HG03095 (cell line): Measurements from ENCODE around the gene ZNF569.
"Not testable (repeated sequence)": the region's sequence is repeated elsewhere in the genome, so short reads cannot be mapped to it uniquely, and the experiment has no call there.

Experiments used
- ATAC-seq: cut with Tn5 transposase; IDR thresholded peaks from one replicate; pipeline ENCODE4 v1.9.1; 2021; ENCODE audit warnings: moderate library complexity; ENCODE audit not compliant: unreplicated experiment

Gene ZNF569

DNA sequence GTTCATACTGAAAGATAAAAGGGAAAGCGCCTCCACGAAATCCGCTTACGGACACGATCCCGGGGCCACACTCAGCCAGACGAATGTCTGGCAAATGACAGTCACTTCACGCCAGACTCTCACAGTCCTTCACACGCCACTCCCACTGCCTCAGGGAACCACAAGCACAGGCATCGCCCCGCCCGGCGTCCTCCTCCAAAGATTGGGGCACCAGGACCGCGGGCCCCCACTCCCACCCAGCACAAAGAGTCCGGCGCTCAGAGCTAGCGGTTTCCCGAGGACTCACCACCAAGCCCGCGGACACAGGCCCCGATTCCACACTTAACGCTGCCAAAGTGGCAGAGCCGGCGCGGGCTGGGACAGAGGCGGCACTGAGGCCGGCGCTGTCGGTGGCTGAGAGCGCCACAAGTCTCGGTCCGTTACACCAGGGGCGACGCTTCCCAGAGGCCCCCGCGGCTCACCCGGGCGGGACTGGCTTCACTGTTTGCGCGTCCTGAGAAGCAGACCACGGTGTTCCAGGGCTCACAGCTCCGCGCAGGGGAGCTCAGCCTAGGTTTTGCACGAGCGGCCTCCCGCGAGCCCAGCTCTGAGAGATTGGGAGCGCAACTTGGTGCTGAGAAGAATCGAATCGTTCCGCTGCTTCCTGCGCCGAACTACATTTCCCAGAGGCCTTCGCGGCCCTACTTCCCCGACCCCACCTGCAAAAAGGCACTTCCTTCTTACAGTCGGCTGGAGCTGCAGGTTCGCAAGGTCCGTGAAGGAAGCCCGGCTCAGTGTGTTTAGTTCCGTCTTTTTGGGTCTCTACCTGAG is at the start of gene ZNF569:
ZNF569 (minus strand) TSS at position 647 of the 810 bp plus-strand sequence. CDS start 22,523 bp downstream, outside the sequence.
- peak; percentile 55 for ATAC-seq

DNA sequence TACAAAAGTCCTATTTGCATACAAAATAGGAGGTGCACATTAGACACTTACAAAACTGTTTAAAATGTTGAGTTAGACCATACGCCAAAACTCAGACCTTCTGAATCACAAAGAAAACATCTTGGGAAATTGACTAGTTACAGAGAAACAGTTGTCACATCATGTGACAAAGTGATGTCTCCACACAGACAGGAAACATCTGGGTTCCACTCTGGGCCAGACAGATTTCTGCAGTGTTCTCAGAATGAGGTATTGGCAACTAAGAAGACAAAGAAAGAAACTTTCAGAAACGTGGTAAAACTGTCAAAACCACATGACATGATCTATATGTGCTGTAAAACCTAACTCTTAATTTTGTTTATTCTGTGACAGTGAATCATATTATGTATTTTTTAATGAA is 46.2 kb upstream of the ZNF569 start:
- no peak for ATAC-seq

DNA sequence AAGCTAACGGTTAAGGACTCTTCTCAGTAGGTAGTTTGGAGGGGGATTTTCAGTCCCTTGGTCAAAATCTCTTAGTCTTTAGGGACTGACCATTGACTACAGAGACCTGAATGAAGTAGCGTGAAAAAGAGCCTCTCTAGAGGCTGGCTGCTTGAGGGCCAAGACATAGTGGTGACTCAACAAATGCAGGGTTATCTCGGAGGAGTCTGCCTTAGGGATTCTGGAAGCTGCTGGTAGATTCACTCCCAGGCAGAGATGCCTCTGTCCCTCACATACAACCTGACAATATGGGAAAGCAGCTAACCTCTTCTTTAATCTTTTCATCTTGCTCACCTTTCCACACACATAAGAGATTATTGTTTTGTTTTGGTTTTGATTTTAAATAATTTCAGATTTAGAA is 44.6 kb upstream of the ZNF569 start:
- ATAC-seq: no peak

DNA sequence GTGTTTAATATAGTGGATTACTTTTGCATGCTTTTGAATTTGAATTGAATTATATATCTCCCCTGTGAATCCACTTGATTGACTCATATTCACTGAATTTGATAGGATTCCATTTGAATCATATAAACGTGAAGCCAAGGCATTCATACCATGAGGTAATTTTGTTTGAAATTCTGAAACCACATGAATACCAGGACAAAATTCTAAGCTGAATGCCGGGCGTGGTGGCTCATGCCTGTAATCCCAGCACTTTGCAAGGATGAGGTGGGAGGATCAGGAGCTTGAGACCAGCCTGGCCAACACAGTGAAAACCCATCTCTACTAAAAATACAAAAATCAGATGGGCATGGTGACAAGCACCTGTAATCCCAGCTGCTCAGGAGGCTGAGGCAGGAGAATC is 43.9 kb upstream of the ZNF569 start:
- no peak for ATAC-seq

DNA sequence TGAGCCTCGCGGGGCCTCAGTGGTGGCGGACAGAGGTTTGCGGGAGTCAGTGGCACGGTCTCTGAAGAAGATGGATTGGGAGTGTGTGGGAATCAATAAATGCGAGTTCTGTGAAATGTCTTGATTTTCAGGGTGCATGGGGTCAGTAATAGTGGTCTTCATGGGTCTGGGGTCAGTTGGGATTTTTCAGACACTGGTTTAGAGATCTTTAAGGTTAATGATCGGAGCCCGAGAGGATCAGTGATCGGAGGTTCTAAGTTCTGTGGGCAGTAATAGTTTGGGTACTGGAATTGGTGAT is 39.9 kb upstream of the ZNF569 start:
- ATAC-seq: no peak

DNA sequence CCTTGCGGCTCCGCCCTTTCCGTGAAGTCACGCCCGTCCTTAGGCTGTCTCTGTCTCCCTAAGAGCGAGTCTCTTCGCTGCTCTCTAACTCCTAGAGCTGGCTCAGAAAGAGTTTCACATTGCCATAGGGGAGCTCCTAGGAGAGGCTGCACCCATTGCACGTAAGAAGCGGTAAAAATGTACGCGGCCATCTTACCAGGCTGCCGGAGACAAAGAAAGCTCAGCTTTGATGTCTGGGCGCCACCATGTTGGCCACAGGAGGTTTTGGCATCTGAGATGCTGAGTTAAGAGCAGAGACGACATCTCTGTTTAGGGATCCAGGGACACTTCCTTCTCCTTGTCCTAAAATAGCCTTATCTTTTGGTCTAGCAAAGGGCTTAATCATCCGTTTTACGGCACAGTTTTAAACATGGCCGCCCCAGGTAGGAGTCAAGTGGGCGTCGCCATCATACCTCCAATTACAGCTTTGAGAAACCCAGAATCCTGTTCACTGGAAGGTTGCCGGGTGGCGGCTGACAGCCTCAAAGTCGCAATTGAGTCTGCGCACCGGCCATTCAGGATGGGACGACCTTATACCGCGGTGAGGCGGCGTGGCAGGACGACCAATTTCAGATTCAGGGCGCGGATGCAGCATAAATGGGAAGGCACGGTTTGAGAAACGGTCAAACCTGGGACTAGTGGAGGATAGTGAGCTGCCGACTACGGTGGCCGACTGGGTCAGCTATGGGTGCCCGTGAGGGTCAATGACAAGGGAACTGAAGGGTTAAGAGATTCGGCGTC is 39.3 kb upstream of the ZNF569 start, which contains the start of gene ZNF793:
ZNF793 (plus strand) TSS at position 553 of the 780 bp plus-strand sequence. CDS start 16,501 bp downstream, outside the sequence.
- no peak for ATAC-seq

DNA sequence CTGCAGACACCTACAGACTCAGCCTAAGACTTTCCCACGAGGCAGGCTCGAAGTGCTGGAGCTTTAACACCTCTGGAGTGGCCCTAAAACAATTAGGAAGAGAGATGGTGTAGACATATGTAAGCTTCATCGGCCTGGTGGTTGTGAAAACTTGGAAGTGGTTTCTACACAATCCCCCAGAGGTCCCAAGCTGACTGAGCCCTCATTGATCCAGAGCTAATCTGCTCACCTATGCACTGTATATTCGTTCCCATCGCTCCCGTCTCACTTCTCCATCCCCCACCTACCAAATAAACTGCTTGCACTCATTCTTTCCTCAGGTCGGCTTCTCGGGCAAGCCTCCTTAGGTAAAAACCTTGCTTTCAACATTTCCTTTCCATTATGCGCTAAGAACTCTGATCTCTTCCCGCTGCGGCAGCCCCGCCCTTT is 38.7 kb upstream of the ZNF569 start:
- no peak for ATAC-seq

DNA sequence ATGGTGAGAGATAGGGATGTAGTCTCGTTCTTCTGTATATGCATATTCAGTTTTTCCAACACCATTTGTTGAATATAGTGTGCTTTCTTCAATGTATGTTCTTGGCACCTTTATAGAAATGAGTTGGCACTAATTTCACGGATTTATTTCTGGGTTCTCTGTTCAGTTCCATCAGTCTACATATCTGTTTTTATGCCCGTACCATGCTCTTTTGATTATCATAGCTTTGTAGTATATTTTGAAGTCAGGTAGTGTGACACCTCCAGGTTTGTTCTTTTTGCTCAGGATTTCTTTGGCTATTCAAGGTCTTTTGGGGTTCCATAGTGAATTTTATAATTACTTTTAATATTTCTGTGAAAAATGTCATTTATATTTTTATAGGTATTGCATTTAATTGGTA is 25.0 kb upstream of the ZNF569 start:
- ATAC-seq: no peak

DNA sequence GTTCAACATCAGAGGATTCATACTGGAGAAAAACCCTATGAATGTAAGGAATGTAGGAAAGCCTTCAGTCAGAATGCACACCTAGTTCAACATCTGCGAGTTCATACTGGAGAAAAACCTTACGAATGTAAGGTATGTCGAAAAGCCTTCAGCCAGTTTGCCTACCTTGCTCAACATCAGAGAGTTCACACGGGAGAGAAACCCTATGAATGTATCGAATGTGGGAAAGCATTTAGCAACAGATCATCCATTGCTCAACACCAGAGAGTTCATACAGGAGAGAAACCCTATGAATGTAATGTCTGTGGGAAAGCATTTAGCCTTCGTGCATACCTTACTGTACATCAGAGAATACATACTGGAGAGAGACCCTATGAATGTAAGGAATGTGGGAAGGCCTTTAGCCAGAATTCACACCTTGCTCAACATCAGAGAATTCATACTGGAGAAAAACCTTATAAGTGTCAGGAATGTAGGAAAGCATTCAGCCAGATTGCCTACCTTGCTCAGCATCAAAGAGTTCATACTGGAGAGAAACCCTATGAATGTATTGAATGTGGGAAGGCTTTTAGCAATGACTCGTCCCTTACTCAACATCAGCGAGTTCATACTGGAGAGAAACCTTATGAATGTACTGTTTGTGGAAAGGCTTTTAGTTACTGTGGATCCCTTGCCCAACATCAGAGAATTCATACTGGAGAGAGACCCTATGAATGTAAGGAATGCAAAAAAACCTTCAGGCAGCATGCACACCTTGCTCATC is 17.3 kb upstream of the ZNF569 start:
- no peak for ATAC-seq

DNA sequence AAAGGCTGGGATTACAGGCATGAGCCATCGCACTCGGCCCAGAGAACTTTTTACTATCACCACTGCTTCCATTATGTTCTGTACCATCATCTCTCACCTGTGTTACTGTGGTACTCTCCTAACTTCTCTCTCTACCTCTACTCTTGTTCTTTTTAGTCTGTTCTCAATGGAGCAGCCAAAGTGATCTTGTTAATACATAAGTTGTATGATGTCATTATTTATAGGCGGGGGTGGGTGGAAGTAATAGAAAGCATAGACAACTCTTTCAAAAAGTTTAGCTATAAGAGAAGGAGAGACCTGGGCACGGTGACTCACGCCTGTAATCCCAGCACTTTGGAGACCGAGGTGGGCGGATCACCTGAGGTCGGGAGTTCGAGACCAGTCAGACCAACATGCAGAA is 4.9 kb upstream of the ZNF569 start:
- ATAC-seq: no peak

DNA sequence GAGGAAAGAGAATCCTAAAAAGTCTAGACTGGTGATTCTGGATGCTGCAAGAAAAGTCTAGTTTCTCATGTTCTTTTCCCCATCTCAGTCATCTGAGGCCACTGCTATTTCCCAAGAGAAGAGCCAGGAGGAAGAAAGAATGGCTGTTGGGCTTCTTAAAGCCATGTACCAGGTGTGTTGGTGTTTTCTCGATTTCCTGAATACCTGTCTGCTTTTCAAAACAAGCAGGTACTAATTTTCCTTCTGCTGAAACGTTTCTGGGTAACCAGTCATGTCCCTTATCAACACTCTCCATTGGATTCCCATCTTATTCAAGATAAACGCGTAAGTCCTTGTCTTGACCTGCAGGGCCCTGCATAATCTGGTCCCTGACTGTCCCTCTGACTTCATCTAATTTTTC is 3.0 kb upstream of the ZNF569 start:
- ATAC-seq: no peak

DNA sequence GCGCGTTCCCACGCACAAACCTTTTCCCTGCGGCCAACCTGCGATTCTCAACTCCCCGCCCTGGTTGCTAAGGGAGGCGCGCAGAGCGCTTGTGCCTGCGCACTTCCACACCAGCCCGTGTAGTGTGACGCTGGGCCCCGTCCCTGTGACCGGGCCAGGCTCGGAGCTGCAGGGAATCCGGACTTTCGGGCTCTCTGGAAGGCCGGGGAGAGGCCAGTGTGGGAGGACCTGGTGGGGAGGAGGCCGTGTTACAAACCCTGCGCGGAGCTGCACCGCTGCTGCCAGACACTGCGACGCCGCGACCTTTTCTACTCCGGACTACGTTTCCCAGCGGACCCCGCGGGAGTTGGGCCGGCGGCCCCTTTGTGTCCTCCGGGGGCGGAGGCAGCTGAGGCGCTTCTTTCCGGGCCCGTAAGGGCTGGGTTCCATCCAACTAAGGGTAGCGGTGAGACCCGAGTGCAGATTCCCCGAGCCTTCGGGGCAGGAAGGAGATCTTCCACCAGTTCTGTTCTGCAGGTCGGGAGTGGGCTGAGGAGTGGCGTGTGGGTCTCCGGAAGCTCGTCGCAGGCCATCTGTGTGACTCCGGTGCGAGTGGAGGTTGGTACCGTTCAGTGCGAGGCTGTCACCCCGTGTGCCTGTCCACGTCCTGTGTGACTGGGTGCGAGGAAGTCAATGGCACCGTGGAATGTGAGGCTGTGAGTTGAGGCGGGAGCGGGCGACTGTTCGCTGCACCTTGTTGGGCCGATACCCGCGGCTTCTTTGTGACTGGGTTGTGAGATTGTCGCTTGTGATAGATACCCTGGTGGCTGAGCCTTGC is 1.9 kb upstream of the ZNF569 start, which contains the start of gene ZNF570:
ZNF570 (plus strand) TSS at position 396 of the 817 bp plus-strand sequence. CDS start 999 bp downstream, outside the sequence.
- ATAC-seq: peak; percentile 50

DNA sequence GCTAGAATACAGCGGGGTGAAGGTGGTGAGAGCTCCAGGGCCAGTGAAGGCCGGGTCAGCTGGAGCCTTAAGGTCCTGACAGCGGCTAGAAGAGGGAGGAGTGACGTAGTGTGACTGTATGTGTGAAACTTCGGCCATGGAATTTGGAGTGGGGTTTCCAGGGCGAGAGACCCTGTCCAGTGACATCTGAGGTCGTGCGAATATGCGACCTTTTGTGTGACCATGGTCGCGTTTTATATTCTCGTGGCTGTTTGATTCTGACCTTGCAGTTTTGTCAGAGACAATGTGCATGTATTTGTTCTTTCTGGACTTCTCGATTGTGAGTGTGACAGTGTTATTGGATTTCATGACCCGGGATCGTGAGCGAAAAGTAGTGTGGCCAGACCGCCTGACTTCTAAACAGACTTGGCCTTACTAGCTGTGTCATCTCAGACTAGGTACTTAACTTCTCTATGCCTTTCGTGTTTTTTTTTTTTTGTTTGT is 405 bp upstream of the ZNF569 start:
- no peak for ATAC-seq

DNA sequence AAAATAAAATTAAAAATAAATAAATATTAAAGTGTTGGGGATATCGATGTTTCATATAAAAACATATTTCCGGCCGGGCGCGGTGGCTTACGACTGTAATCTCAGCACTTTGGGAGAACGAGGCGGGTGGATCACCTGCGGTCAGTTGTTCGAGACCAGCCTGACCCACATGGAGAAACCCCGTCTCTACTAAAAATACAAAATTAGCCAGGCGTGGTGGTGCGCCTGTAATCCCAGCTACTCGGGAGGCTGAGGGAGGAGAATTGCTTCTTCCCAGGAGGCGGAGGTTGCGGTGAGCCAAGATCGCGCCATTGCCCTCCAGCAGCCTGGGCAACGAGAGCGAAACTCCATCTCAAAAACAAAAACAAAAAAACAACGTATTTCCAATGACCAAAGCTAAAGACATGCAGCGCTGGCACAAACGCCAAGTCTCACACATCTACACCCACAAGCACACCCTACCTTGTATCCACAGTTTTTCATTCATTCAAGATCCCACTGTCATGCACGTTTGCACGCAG is 907 bp downstream of the ZNF569 start:
- no peak for ATAC-seq

DNA sequence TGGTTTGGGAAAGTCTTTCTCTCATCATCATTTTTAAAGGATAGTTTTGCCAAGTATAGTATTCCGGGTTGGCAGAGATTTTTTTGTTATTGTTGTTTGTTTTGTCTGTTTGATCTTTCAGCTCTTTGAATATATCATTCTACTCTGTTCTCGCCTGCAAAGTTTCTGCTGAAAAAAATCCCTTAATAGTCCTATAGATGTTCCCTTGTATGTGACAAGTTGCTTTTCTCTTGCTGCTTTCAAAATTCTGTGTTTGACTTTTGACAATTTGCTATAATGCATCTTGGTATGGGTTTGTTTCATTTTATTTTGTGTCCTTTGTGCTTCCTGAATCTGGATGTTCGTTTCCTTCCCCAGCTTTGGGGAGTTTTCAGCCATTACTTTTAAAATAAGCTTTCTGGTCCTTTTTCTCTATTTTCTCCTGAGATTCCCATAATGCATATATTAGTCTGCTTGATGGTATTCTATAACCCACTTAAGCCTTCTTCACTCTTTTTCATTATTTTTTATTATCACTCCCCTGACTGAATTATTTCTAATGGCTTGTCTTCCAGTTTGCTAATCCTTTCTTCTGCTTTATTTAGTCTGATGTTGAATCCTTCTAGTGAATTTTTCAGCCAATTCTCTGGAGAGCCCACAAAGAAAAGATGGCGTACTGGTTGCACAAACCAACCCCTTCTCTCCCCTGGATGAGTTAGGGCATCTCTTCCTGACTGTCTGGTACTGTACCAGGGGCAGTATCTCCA is 14.6 kb downstream of the ZNF569 start:
- ATAC-seq: no peak

DNA sequence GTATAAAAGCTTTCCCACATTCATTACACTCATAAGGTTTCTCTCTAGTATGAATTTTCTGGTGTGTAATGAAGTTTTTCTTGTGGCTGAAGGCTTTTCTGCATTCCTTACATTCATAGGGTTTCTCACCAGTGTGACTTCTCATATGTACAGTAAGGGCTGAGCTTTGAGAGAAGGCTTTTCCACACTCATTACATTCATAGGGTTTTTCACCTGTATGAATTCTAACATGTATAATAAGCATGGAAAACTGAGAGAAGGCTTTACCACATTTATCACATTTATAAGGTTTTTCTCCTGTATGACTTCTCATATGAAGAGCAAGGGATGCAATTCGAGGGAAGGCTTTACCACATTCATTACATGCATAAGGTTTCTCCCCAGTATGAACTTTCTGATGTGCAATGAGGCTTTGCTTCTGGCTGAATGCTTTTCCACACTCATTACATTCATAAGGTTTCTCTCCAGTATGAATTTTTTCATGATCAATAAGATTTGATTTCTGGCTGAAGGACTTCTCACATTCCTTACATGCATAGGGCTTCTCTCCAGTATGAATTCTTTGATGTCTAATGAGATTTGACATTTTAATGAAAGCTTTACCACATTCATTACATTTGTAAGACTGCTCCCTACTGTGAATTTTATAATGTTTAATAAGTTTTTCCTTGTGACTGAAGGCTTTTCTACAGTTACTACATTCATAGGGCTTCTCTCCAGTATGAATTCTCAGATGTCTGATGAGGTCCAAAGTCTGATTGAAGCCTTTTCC is 53.7 kb downstream of the ZNF569 start:
- ATAC-seq: no peak

DNA sequence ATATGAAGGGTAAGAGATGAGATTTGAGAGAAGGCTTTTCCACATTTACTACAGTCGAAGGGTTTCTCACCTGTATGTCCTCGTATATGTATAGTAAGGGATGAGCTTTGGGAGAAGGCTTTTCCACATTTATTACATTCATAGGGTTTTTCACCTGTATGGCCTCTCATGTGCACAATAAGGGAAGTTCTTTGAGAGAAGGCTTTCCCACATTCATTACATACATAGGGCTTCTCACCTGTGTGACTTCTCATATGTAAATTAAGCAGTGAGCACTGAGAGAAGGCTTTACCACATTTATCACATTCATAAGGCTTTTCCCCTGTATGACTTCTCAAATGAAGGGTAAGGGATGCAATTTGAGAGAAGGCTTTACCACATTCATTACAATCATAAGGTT is 54.5 kb downstream of the ZNF569 start:
- ATAC-seq: no peak

DNA sequence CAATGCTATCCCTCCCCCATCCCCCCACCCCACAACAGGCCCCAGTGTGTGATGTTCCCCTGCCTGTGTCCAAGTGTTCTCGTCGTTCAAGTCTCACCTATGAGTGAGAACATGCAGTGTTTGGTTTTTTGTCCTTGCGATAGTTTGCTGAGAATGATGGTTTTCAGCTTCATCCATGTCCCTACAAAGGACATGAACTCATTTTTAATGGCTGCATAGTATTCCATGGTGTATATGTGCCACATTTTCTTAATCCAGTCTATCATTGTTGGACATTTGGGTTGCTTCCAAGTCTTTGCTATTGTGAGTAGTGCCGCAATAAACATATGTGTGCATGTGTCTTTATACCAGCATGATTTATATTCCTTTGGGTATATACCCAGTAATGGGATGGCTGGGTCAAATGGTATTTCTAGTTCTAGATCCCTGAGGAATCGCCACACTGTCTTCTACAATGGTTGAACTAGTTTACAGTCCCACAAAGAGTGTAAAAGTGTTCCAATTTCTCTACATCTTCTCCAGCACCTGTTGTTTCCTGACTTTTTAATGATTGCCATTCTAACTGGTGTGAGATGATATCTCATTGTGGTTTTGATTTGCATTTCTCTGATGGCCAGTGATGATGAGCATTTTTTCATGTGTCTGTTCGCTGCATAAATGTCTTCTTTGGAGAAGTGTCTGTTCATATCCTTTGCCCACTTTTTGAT is 61.0 kb downstream of the ZNF569 start:
- not testable (repeated sequence) for ATAC-seq
